GM11168 (cell line): Measurements from ENCODE around the gene SH2D2A.

ENCODE experiments used
- in situ Hi-C: fragments of 300-500 bp; cut with MboI; formaldehyde crosslinking; loops from one replicate; pipeline ENCODE4 v1.12.0; 2022; ENCODE audit warnings: low sequenced_read_pairs; ENCODE audit not compliant: unreplicated experiment

SH2D2A gene

DNA sequence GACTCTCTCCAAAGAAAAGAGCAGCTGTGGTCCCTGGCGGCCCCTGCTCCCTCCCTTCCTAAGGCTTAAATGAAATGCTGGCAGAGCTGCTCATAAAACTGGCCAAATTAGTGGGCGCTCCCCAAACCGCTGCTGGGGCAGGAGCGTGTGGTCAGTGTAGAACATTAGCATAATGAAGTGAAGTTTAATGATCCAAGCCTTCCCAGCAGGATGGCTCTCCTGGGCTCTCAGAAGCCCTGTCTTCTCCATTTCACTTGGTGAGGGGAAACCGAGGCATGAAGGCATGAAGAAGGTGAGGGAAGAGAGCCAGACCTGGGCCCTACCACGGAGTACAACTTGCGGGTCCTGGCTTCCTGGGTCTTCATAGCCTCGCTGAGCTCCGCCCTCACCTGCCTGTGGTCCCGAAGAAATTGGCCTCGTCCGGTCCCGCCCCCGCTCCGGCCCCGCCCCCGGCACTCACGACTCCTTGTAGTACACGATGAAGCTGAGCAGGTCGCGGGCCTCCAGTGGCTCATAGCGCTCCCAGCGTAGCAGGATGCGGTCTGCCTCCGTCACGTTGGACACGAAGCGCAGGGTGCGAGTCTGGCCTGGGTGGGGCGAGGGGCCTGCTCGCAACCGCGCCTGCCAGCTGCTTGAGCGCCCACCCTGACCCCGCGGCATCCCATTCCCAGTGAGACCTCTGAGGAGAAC is 32.0 kb upstream of the SH2D2A start:
- in situ Hi-C loops: no loop called here

DNA sequence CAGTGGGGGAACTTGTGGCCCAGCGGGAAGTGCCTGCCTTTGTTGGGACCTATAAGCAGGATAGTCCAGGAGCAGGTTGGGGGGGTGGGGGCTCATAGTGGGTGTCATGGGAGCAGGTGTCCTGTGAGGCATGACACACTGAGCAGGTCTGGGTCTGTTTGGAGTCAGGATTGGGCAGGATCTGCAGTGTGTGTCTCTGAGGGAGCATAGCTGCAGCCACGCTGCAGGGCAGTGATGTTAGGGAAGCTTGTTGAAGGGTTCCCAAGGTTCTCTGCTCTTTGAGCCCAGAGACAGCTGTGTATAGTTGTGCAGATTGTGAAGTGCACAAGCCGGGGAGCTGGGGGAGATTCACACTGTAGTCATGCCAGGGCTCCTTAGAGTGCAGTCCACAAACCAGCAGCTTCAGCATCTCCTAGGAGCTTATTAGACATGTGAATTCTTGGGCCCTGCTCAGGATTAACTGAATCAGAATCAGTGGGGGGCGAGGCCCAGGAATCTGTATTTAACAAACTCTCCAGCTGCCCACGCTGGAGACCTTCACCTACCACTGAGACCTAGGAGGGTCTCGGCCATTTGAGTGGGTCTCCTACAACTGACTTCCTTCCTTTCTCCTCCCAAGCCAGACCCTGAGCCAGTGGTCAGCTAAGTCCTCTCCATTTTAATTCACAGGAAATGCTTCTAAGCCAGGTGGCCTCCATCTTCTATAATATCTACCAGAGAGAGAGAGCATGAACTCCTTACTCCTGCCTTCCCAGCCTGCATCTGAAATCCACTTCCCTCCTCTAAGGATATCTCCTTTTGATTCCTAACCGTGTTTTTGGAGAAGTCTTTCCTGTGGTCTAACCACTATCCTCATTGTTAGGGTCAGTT is 31.2 kb upstream of the SH2D2A start:
- in situ Hi-C loops: no loop called here

DNA sequence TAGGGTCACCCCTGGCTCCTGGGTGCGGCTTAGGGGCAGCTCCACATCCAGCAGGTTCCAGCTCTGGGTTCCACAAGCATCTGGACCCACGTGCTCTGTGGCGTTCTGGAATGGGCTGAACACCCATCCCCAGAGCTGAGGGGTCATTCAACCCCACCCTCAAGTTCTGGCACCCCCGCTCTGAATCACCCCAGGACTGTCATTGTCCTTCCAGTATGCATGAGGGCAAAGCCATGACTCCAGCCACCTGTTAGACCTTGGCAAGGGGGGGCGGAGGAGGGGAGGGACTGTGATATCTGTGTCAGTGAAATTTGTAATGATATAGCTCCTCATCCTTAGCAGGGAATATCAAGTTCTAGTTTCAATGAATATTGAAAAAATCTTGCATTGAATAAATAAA is 30.0 kb upstream of the SH2D2A start:
- in situ Hi-C loops: no loop called here

DNA sequence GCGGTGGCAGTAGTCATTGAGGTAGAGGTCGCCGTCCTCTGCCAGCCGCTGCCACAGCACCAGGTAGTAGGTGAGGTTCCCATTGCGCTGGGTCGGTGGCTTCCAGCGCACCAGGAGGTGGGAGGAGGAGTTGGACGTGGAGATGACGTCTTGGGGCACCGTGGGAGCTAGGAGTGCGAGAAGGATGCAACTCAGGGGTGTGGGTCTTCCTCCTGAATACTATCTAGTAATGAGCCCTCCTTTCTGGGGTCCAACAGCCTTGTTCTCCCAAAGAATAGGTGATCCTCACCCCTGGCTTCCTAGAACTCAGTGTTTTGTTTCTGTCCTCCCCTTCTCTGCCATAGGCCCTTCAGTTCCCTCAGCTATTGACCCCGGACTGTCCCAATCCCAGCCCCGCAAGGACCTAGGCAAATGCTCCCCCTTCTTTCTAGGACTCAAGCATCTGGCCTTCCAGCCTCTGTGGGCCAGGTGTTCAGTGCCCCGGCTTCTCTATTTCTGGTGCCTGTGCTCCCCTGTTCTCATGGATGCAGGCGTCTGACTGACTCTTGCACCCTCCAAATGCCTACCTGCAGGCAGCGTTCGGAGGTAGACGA is 29.4 kb upstream of the SH2D2A start:
- in situ Hi-C loops: no loop called here

DNA sequence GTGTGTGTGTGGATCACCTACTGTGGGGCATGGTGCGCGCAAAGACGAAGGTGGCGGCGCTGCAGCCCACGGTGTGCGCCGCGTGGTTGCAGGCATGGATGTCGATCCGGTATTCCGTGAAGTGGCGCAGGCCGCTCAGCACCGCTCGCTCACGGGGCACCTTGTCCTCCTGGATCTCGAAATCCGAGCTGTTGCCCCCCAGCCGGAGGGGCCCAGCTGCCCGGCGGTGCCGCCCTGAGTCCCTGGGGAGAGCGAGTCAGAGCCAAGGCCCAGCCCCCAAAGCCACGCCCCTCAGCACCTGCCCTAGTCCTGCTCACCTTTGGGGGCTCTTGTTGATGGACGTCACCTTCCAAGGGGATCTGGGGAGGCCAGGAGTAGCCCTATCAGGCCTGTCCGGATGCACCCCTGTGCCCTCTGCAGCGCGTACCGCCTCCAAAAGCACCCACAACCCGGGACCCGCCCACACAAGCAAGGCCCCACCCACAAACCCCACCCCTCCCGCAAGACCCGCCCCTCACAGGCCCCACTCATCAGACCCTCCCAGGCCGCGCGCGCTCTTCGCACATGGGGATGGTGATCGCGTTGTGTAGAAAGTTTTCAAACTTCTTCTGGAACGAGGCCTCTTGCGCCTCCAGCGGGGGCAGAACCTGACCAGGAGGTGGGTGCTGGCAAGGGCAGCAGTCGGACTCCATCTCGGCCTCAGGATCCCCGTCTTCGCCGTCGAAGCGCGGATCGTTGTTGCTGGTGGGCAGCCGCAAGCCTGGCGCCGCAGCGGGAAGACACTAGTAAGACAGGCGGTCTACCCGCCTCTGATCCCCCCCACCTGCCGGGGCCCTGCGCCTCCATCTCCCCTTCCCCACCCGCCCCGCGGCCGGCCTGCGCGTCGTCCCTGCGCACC is 28.7 kb upstream of the SH2D2A start:
- in situ Hi-C loops: no loop called here

DNA sequence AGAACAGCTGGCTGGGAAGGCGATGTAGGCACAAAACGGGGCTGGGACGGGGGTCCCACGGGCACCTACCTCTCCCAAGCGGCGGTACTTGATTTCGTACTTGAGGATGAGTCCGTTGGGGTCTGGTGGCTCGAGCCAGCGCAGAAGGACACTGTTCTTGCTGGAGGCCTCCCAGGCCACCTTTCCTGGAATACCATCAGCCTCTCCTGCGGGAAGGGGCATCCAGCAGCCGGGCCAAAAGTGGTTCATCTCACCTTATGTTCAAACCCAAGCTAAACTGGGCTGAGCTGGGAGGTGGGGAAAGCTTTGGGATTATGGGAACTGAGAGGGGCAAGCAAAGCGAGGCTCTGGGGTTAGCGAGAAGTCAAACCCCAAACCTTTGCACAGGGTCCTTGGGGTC is 28.0 kb upstream of the SH2D2A start:
- in situ Hi-C loops: no loop called here

DNA sequence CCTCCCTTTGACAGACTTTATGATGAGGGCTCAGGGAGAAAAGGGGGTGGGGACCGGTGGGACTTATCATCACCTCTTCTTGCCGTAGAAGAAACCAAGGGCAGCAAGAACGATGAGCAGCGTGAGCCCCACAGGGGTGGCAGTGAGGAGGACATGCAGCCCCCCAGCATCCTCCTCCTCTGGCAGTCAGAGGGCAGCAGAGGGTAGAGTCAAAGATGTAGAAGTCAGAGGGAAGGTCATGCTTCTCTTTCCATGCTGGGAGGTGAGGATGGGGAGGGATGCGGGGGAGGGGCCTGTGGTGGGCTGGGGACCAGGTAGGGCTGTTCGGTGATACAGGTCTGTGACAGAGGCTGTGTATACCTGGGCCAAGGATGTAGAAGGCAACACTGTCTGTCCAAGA is 27.5 kb upstream of the SH2D2A start:
- in situ Hi-C loops: no loop called here

DNA sequence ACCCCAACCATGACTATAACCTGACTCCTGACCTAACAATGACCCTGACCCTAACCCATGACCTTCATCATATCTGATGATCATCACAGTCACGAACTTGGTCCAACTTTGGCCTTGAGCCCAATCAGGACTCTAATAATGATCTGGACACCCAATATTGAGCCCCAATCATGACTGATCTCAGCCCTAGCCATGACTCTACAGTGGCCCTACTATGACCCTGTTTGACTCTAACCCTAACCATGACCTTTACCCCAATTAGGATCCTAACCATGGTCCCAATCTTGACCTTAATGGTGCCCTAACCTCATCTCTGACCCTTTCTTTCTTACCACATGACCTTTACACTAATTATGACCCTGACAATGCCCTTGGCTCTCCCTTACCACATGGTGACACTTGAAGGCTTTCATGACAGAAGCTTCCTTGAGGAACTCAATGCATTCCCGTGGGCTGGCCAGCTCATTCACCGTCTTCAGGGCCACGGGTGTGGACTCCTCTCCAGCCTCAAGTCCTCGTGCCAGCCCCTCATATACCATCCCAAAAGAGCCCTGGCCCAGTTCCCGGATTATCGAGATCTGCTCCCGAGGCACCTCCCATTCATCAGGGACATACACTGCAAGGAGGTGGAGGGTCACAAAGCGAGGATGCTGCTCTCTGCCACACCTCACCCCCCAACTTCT is 26.1 kb upstream of the SH2D2A start:
- in situ Hi-C loops: no loop called here

DNA sequence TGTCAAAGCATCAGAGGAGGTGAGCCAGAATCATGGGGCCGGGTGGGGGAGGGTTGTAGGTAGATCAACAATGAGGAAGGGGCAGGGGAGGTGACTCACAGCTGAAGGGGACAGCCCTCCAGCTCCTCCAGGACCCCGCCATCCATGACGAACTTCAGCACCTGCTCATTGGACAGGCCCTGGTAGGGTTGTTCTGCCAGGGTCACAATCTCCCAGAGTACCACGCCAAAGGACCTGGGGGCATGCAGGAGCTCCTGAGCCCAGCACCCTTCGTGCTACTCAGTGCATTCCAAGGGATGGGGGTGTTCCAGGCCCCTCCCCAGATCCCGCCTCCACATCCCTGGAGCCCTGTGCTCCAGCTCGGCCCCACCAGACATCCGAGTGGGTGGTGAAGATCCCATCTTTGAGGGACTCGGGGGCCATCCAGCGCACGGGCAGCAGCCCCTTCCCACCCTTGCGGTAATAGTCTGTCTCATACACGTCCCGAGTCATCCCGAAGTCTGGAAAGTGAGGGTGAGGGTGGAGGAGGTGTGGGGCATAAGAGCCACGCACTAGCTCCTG is 24.7 kb upstream of the SH2D2A start:
- in situ Hi-C loops: no loop called here

DNA sequence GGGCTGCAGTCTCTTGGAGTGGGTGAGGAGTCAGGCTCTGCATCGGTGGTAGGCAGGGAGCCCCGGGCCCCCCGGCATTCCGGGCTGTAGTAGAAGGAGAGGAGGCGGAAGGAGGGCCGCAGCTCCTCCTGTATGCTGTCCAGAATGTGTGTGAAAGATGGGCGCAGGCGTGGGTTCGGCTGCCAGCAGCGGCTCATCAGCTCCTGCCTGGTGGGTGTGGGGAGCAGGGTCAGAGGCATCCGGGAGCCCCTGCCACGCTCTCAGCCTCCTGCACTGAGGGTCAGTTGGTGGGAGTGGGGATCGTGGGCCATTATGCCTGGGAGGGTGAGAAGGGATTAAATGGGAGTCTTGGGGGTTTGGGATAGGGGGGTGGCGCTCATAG is 24.2 kb upstream of the SH2D2A start:
- in situ Hi-C loops: no loop called here

DNA sequence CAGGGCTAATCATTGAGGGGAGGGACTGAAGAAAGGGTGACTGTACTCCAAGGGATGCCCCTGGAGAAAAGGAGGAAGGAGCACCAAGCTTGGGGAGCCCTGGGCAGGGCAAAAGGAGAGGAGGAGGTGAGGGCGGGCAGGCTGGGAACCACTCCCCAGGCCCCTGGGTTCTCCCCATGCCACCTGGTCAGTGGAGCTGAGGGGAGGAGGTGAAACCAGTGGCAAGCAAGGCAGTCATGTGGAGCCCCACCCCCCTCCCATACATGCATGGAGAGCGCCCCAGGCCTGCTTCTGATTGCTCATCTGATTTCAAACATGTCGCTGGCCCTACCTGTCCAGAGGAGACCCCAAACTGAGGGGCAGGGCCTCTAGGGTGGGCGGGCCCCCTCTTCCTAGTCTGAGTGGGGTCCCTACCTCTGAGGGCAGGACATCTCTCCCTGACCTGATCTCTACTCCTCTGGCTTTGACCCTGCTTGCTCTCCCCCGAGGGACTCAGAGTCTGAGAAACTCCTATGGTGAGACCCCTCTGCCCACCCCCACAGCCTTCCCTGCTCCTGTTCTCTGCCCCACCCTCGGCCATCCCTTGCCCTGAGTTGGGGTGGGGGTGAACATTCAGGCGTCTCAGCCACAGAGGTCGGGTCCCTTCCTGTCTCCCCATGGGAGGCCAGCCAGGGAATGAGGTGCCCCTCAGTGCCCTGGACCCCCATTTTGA is 23.7 kb upstream of the SH2D2A start:
- in situ Hi-C loops: no loop called here

DNA sequence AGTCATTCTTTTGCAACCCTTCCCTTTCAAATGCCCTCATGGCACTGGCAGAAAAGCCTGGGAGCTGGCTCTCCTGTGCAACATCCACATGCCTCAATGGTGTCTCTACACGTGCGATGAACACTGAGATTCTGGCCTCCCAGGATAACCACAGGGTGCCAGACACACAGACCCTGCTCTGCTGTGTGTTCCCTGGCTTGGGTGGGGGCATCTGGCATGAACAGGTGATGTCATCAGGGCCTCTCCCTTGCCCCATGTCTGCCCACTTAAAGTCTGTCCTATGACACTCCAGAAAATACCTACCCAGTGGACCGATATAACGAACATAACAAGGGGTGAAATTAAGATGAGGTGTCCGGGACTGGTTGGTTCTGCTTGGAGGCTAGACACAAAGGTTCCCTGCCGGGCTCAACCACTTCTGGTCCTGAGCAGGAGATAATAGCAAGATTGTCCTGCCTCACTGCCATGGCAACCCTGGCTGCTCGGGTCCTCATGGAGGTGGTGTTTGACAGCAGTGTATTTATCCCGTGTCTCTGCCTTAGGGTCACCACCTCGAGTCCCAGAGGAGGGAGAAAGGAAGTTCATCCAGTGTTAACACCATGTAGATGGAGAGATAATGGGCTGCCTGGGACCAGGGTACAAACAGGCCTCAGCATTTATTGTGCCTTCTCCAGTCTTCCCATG is 22.9 kb upstream of the SH2D2A start:
- in situ Hi-C loops: no loop called here

DNA sequence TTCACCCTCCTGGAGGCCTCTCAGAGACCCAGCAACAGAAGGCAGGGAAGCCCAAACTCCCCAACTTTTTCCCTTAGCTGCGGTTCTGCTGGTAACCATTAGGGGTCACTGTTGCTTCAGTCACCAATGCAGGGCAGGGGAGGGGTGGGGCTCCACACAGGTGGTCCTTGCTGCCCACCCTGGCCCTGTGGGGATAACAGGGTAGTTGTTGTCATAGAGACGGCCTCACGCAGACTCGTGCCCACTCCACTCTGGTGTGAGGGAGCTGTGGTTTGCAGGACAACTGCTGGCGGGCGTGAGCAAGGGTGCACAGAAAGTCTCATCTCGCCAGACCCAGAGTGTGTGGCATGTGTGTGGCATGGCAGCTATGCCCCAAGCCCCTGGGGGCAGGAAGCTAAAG is 22.3 kb upstream of the SH2D2A start:
- in situ Hi-C loops: no loop called here

DNA sequence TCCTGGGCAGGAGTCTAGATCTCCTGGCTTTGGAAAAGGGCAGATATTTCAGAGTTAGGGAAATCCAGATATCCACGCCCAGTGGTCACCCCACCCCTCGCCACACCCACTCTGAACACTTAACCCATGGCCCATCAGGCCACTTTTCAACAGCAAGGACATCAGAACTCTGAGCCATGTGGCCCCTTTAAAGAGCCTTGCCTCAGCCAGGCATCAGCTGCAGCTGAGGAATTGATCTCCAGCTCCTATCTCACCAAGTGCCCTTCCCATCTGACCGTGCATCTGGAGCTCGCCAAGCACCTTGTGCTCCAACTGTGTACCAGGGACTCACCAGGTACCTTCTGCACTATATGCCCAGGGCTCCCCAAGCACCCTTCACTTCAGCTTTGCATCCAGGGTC is 20.2 kb upstream of the SH2D2A start:
- in situ Hi-C loops: no loop called here

DNA sequence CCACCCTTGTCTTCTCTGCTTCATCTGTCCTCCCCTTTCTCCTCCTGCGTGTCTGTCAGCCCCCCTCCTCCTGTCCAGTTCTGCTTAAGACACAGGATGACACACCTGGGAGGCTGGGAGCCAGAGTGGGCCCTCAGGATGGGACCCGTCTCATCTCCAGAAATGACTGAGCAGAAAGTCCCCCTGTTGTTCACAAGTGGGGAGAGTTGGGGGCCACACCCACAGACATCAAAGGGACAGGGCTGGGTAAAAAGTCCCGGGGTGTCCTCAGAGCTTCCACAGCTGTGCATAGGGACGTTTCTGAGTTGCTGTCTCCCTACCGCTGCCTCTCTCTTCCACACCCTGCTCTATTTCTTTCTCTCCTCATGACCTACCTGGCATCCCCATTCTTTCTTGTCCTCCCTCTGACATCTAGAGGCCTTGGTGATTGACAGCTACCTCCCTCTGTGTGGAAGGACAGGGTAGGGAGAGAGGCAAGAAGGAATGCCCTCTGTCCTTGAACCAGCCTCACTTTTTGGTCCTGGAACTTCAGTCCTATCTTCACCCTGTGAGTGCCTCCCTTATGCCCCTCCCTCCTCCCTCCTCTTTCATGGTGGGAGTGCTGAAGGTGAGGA is 19.5 kb upstream of the SH2D2A start:
- in situ Hi-C loops: no loop called here

DNA sequence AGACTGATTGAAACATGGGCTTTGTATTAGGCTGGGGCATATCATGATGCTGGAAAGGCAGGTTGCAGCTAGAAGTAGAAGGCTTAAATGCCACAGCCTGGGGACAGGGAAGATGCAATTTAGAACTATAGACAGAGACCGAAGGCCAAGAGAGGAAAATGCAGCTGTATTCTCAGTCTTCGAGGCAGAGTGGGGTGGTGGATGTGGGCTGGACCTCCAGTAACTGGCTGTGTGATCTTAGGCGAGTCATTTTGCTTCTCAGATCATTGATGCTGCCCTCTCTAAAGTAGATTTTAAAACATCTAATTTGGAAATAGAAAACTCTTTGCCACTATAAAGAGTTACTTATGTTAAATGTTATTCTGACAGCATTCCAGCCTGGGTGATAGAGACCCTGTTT is 17.7 kb upstream of the SH2D2A start:
- in situ Hi-C loops: no loop called here

DNA sequence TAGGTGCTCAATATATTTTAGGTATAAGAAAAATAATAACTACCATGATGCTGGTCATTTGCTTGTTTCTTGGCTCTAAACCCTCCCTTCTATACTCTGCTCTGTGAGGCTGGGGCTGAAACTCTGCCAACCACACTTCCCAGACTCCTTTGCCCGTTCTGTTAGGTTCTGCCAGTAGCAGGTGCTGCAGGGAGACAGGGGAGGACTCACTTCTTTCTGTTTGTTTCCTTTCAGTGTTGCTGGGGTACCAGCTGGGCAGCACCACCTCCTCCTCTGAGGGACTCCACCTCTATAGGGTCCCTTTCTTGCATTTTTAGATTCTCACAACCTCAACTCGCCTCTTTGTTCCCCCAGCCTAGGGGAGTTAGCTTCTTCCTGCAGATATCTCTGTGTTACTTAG is 17.0 kb upstream of the SH2D2A start:
- in situ Hi-C loops: no loop called here

DNA sequence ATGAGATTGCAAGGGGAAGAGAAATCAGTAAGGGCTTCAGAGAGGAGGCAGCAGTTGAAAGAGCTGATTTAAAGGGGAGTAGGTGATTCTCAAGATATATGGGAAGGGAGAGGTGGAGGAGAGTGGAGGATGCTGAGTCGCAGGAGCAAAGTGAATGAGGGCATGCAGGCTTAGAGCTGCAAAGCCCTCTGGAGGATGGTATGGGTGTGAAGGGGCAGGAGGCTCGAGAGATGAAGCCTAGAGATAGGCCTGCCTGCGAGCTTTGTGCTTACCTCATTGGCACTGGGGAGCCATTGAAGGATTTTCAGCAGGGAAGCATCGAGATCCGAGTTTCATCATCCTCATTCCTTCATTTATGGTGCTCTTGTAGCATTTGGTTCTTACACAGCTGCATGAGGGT is 15.8 kb upstream of the SH2D2A start:
- in situ Hi-C loops: no loop called here
